Stimulated activated memory B cell treated with anti-CD40 and anti-IgM and Interleukin-4, amounts not matched to agents 10 μg/mL and 1 μg/mL and 100 μg/mL, for 72 hours (primary cell): ENCODE measurements around the gene RASA4B.
"Not testable (repeated sequence)": the region's sequence is repeated elsewhere in the genome, so short reads cannot be mapped to it uniquely, and the experiment has no call there.

ENCODE experiments used
- ATAC-seq: fragments of 150-1000 bp; cut with Tn5 transposase; 2 replicates; pipeline ENCODE4 v1.10.0; 2021
- H3K27ac Mint-ChIP-seq: one replicate; pipeline ENCODE4 v1.8.0; 2022; ENCODE audit warnings: mild to moderate bottlenecking, mixed read lengths
- H3K27me3 Mint-ChIP-seq: one replicate; pipeline ENCODE4 v1.8.0; 2022; ENCODE audit warnings: mixed read lengths
- H3K36me3 Mint-ChIP-seq: one replicate; pipeline ENCODE4 v1.8.0; 2022; ENCODE audit warnings: mixed read lengths
- H3K4me1 Mint-ChIP-seq: one replicate; pipeline ENCODE4 v1.8.0; 2022; ENCODE audit warnings: mixed read lengths
- H3K4me3 Mint-ChIP-seq: one replicate; pipeline ENCODE4 v1.8.0; 2022; ENCODE audit warnings: mild to moderate bottlenecking, moderate library complexity, mixed read lengths
- H3K9me3 Mint-ChIP-seq: one replicate; pipeline ENCODE4 v1.8.0; 2022; ENCODE audit warnings: mixed read lengths

Gene RASA4B

DNA sequence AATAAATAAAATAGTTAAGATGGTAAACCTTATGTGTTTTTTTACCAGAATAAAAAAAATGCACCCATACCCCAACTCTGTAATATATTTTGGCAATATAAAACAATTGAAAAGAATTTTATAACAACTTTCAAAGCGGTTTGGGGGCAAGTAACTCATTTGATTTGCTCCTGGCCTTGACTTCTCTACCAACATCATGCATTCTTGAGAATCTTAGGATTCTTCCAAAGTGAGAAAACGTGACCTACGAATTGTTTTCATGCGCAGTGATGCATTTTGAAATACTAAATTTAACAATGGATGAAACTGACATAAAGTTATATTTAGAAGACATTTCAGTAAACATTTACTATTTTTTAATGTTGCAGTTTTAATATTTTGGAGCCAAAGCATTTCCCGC is 3.2 kb upstream of the RASA4B start:
- H3K4me1 Mint-ChIP-seq, H3K36me3 Mint-ChIP-seq, H3K9me3 Mint-ChIP-seq, H3K27ac Mint-ChIP-seq, ATAC-seq, H3K27me3 Mint-ChIP-seq, H3K4me3 Mint-ChIP-seq: not testable (repeated sequence)

DNA sequence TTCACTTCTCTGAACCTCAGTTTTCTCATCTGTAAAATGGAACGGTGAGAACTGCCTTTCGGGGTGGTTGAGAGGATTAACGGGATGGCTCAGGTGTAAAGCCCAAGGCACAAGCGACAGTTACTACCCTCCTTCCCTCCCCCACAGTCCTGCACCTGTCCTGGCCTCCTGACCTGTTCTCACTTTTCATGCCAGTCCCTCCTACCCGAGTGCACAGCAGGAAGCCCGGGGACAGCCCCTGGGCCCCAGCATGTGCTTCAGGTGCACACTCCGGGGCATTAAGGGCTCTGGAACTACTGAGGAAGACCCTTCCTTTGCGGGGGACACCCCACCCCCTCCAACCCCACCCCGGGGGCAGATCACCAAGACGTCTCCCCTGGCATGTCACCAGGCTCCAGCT is 626 bp downstream of the RASA4B start:
- H3K27me3 Mint-ChIP-seq, H3K36me3 Mint-ChIP-seq, H3K27ac Mint-ChIP-seq, H3K4me3 Mint-ChIP-seq, H3K9me3 Mint-ChIP-seq, H3K4me1 Mint-ChIP-seq: not testable (repeated sequence)
- ATAC-seq: peak; percentile 49

DNA sequence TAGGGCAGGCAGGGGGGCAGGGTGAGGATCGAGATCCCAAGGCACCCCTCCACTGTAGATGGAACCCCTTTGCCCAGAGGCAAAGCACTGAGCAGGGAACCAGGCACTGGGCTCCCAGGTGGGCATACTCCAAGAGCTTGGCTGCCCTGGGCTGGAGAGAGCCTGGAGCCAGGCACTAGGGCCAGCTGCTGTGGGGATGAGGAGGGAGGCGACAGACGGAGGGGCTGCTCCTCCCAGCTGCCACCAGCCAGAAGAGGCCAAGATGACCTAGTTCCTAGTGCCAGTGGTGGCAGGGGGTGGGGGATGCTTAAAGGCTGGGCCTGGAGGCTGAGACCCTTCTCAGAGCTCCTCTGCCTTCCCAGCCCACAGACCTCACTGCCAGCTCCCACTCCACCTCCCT is 1.7 kb downstream of the RASA4B start:
- not testable (repeated sequence) for ATAC-seq, H3K4me1 Mint-ChIP-seq, H3K27ac Mint-ChIP-seq, H3K36me3 Mint-ChIP-seq, H3K9me3 Mint-ChIP-seq, H3K27me3 Mint-ChIP-seq, H3K4me3 Mint-ChIP-seq

DNA sequence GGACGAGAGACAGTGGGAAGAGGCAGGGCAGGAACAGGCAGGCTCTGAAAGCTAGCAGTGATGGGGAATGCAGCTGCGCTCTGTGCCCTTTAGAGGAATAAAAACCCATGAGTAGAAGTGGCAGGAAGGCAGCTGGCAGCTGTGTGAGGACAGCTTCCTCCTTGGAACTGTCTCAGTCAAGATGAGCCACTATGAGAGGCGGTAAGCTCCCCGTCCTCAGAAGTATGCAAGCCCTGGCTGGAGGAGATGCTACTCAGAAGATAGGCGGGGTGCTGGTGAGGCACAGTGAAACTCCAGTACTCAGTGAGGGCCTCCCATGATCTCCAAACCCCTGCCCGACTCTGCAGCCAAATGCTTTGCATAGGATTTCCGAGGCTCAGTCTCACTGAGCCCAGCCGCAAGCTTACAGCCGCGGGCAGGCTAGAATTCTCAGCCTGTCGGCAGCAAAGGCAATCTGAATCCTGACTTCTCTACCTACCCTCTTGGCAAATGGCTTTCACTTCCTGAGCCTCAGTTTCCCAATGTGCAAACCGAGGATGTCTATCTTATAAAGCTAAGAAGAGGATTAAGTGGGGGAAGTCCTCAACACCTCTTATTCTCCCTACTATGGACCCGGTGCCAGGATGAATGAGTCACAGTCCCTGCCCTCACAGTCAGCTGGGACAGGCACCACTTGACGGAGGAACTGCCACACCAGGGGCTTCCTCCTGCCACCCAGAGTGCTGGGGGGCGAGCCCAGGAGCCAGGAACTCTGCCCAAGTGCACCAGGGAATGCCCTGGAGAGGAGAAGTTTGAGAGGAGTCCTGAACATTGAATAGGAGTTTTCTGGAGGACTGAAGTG is 2.5 kb downstream of the RASA4B start:
- H3K36me3 Mint-ChIP-seq, H3K27me3 Mint-ChIP-seq: not testable (repeated sequence)
- ATAC-seq: peak; percentile 65

DNA sequence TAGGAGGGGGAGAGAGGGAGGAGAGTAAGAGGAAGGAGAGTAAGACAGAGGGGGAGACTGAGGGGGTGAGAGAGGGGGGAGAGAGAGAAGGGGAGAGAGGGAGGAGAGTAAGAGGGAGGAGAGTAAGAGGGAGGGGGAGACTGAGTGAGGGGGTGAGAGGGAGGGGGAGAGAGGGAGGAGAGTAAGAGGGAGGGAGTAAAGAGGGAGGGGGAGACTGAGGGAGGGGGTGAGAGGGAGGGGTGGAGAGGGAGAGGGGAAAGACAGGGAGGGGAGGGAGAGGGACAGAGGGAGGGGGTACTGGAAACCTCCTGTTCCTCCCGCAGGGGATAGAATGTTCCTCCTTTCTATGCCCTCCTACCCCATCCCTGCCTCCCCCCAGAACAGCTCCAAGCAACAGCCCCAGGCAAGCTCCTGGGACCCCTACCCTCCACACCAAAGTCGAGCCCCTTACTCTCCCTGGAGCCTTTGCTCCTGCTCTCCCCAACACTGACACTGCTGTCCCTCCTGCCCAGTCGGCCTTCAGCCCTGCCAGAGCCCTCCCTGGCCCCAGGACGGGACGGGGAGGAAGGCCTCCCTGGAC is 4.8 kb downstream of the RASA4B start:
- not testable (repeated sequence) for H3K9me3 Mint-ChIP-seq, H3K27me3 Mint-ChIP-seq, H3K36me3 Mint-ChIP-seq, ATAC-seq, H3K4me1 Mint-ChIP-seq
- peak overlapping the region; percentile 71 for H3K27ac Mint-ChIP-seq
- peak overlapping the region; percentile 68 for H3K4me3 Mint-ChIP-seq

More for the DNA sequence above, 2.5 kb downstream of the RASA4B start:
- H3K4me1 Mint-ChIP-seq, H3K4me3 Mint-ChIP-seq, H3K9me3 Mint-ChIP-seq, H3K27ac Mint-ChIP-seq: not testable (repeated sequence)

DNA sequence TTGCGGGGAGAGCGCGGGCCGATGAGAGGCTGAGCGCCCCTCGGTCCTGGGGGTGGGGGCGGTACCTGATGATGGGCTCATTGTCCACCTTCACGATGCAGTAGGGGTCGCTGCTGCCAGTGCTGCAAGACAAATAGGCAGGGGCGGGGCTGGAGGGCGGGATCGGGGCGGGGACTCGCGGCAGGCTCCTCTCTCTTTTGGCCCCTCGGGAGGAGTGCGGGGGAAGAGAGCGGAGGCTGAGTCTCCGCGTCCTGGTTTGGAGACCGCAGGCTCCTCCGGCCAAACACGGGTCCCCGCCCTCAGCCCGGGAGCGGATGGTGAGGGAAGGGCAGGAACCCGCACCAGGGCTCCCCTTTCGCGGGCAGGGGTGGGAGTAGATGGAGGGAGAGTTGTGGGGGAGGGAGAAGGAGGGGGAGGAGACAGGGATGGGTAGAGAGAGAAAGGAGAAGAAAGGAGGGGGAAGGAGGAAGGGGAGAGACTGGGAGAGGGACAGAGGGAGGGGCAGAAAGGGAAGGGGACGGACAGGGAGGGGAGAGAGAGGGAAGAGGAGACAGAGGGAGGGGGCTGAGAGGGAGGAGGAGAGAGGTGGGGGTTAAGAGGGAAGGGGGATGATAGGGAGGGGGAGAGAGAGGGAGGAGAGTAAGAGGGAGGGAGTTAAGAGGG is 5.6 kb downstream of the RASA4B start:
- H3K36me3 Mint-ChIP-seq, H3K9me3 Mint-ChIP-seq, H3K4me1 Mint-ChIP-seq, H3K27me3 Mint-ChIP-seq: not testable (repeated sequence)
- peak; percentile 49 for ATAC-seq
- Mint-ChIP-seq H3K27ac (peak overlapping the region; percentile 71), H3K4me3 (peak overlapping the region; percentile 68)

DNA sequence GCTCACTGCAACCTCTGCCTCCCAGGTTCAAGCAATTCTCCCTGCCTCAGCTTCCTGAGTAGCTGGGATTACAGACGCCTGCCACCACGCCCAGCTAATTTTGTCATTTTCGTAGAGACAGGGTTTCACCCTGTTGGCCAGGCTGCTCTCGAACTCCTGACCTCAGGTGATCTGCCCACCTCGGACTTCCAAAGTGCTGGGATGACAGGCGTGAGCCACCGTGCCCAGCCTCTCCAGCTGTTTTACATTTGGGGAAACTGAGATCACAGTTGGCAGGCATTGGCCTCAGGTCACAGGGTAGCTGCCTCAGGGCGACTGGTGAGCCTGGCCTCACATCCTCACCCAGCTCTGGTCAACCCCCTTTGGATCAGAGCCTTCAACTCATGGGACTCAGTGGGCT is 7.0 kb downstream of the RASA4B start:
- ATAC-seq, H3K4me3 Mint-ChIP-seq: not testable (repeated sequence)

DNA sequence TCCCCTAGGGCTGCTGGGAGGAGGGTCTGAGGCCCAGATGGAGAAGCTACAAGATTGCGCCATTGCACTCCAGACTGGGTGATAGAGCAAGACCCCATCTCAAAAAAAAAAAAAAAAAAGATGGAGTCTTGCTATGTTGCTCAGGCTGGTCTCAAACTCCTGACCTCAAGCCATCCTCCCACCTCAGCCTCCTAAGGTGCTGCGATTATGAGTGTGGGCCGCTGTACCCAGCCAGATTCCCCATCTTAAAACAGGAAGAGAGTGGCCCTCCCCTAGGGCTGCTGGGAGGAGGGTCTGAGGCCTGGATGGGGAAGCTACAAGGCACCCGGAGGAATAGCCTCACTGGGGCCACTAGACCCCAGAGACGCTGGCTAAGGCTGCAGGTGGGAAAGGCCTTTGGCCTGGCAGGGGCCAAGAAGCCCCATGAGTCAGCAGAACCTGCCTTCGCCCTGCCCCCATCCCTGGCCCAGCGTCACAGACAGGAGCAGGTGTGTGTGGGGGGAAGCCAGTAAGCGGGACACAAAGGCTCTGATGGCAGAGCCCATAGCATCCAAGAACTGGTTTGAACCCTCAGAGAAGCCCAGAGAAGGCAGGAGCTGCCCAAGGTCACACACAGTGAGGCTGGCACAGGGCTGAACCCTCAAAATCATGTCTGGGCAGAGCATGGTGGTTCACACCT is 10.0 kb downstream of the RASA4B start:
- H3K9me3 Mint-ChIP-seq, H3K27ac Mint-ChIP-seq, H3K36me3 Mint-ChIP-seq, ATAC-seq, H3K27me3 Mint-ChIP-seq, H3K4me3 Mint-ChIP-seq, H3K4me1 Mint-ChIP-seq: not testable (repeated sequence)

More for the DNA sequence above, 7.0 kb downstream of the RASA4B start:
- H3K27me3 Mint-ChIP-seq, H3K36me3 Mint-ChIP-seq, H3K9me3 Mint-ChIP-seq, H3K4me1 Mint-ChIP-seq, H3K27ac Mint-ChIP-seq: not testable (repeated sequence)

DNA sequence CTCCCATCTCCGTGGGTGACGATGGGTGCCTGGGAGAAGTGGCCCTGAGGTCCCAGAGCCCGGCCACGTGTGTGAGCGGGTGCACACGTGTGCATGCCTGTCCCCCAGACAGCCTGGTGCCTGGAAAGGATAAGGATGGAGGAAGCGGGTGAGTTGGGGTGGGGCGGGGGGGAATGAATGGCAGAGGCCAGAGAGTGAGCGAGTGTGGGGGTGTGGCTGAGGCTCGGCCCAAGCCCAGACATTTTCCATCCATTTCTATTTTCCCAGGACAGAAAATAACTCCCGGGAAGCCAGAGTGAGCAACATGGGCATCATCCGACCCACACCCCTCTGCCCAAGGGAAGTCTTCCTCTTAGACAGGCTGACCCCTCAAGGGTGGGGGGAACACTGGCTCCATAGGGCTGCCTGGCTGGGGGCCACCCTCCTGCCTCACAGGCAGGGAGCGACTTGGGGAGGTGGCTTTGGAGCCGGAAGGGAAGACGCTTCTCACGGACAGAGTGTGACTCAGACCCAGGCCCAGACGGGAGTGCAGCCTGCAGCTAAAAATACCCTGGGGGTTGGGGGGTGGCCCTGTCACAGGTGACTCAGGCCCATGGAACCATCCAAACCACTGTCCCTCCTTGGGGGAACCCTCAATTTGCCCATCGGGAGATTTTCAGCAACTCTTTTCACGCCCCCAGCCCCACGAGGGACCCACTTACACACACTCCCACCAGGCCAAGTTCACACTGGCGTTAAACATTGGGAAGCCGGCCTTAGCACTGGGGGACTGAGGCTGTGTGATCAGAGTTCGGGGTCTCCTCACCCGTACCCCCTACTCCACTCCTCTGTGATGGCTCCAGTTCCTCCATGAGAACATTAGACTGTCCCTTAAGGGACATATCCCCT is 12.0 kb downstream of the RASA4B start:
- H3K4me3 Mint-ChIP-seq, H3K36me3 Mint-ChIP-seq, H3K4me1 Mint-ChIP-seq, H3K27ac Mint-ChIP-seq, H3K27me3 Mint-ChIP-seq, H3K9me3 Mint-ChIP-seq: not testable (repeated sequence)
- peak; percentile 9 for ATAC-seq

DNA sequence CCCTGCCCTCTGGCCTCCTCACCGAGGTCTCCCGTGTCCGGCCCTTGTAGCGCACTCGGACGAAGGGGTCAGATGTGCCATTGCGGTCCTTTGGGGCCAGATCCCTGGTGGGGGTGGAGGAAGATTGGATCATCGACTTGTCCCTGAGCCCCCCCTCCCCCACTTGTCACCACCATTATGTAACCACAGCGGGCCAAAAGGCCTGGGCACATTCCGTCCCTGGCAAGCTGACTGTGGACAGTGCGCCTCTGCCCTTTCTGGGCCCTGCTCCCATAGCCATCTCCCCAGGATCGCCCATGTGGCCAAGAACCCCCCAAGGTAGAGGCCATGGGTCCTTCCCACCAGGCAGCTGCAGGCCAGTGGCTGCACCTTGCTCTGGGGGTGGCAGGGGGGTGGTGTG is 14.4 kb downstream of the RASA4B start:
- not testable (repeated sequence) for H3K36me3 Mint-ChIP-seq, H3K27ac Mint-ChIP-seq, H3K4me1 Mint-ChIP-seq, H3K9me3 Mint-ChIP-seq, H3K4me3 Mint-ChIP-seq, H3K27me3 Mint-ChIP-seq, ATAC-seq

DNA sequence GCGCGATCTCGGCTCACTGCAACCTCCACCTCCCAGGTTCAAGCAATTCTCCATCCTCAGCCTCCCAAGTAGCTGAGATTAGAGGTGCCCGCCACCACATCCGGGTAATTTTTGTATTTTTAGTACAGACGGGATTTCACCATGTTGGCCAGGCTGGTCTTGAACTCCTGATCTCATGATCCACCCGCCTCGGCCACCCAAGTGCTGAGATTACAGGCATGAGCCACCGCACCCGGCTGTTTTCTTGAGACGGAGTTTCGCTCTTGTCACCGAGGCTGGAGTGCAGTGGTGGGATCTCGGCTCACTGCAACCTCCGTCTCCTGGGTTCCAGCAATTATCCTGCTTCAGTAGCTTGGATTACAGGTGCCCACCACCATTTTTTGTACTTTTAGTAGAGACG is 19.3 kb downstream of the RASA4B start:
- not testable (repeated sequence) for H3K27me3 Mint-ChIP-seq, H3K9me3 Mint-ChIP-seq, H3K27ac Mint-ChIP-seq, ATAC-seq, H3K4me1 Mint-ChIP-seq, H3K36me3 Mint-ChIP-seq, H3K4me3 Mint-ChIP-seq

DNA sequence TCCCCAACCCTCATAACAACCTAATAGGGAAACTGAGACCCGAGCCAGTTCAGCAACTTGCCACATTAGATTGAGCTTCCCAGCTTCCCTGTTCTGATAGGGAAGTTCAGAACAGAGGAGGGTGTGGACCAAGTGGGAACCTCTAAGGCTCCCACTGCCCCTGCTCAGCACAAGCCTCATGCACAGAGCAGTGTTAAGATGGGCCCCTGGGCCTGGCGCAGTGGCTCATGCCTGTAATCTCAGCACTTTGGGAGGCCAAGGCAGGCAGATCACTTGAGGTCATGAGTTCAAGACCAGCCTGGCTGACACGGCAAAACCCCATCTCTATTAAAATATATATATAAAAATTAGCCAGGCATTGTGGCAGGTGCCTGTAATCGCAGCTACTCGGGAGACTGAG is 20.3 kb downstream of the RASA4B start:
- not testable (repeated sequence) for H3K27ac Mint-ChIP-seq, ATAC-seq, H3K27me3 Mint-ChIP-seq, H3K9me3 Mint-ChIP-seq, H3K36me3 Mint-ChIP-seq, H3K4me3 Mint-ChIP-seq, H3K4me1 Mint-ChIP-seq

DNA sequence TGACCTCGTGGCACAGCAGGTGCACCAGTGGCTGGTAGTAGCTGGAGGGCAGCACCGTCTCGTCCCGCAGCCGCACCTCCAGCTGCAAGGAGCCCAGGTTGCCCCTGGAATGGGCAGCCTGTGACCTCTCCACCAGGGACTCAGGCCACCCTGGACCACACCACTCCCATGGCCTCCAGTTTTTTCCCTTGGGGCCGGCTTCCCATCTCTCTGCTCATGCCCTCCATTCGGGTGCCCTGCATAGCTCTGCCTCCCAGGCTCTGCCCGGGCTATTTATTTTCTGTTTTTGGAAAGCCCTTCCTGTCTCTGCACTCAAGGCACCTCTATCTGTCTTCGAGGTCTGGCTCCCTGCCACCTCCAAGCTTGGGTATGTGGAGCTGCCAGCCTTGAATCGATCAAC is 20.7 kb downstream of the RASA4B start:
- H3K36me3 Mint-ChIP-seq, H3K4me1 Mint-ChIP-seq, H3K27me3 Mint-ChIP-seq, H3K27ac Mint-ChIP-seq, H3K4me3 Mint-ChIP-seq, ATAC-seq, H3K9me3 Mint-ChIP-seq: not testable (repeated sequence)

DNA sequence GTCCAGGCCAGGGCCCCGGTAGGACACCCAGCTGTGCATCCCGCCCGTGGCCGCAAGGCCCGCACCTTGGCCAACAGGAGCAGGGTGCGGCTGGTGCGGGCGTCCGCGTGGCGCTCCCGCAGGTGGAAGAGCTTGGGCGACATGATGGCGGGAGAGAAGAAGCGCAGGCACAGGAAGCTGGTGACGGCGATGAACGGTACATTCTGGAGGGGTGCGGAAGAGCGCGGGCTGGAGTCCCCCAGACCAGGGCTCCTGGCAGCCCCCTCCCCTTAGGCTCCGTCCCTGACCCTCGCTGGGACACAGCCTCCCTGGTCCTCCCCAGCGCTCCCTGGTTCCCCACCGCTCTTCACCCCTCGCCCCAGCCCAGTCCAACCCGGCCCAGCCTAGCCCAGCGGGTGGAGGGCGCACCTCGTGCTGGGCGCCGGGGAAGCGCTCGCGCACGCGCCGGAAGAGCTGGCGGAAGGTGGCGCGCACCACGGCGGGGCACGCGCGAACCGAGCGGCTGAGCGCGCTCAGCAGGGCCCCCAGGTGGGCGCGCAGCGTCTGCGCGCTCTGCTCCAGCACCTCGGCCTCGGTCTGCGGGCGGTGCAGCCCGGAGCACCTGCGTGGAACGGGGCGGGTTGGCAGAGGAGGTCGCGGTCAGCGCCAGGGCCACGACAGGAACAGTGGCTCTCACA is 23.0 kb downstream of the RASA4B start:
- H3K4me1 Mint-ChIP-seq, H3K36me3 Mint-ChIP-seq, H3K27ac Mint-ChIP-seq, H3K9me3 Mint-ChIP-seq, H3K4me3 Mint-ChIP-seq, H3K27me3 Mint-ChIP-seq: not testable (repeated sequence)
- ATAC-seq: peak; percentile 83
